ENCODE measurements around the gene TDRD7.
A peak's percentile ranks its signal among the peaks of the same experiment; 100 is the strongest.

Gene TDRD7

GRCh38 chr9:97387936-97388684 is 23.8 kb upstream of the TDRD7 start:
- no peak for DNase-seq

DNA sequence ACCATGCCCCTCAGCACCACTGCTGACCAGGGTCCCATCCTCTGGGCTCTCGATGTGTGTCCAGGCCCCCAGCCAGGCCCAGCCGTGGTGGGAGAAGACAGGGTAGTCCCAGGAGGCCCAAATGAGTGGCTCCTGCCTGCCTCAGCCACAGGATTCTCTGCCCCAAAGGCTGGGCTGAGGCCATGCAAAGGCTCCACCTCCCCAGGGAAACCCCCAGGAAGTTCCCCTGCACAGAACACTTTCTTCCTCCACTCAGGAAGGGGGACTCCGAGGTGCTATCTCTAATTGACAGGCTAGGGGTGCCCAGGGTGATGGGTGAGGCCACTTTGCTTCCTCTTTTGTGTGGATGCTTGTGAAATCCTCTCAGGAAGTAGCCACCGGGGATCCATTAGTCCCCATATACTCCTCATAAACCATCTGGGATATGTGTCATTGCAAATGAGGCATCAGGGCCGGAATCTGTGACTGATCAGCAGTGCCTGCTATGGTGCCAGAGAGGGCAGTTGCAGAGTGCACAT is 23.1 kb upstream of the TDRD7 start:
- no peak for DNase-seq

- DNase-seq, result no peak
Observed at GRCh38 chr9:97389249-97389648, 22.6 kb upstream of the TDRD7 start.

DNA sequence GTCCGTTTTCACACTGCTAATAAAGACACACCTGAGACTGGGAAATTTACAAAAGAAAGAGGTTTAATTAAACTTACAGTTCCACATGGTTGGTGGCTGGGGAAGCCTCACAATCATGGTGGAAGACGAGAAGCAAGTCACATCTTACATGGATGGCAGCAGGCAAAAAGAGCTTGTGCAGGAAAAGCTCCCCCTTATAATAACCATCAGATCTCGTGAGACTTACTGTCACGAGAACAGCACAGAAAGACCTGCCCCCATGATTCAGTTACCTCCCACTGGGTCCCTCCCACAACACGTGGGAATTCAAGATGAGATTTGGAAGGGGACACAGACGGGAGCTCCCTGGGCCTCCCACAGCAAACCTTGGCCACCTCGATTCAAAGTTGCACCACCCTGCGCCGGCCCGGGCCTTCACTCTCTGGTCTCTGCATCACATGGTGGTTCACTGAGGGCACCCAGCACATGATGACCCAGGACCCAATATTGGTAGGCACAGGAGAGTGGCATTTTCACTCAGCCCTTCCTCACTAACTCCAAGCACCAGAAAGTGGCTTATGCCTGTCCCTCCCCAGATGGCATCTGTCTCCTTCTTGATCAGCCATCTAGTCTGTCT is 21.0 kb upstream of the TDRD7 start:
- no peak for DNase-seq

DNA sequence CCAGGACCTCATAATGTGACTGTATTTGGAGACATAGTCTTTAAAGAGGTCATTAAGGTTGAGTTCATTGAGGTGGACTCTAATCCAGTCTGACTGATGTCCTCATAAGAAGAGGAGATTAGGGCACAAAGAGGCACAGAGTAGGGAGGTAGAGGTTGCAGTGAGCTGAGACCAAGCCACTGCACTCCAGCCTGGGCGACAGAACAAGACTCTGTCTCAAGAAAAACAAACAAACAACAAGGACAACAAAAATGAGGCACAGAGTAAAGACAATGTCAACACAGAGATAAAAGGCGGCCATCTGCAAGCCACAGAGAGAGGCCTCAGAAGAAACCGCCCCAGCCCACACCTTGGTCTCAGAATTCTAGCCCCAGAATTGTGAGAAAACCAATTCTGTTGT is 17.0 kb upstream of the TDRD7 start:
- no peak for DNase-seq

DNA sequence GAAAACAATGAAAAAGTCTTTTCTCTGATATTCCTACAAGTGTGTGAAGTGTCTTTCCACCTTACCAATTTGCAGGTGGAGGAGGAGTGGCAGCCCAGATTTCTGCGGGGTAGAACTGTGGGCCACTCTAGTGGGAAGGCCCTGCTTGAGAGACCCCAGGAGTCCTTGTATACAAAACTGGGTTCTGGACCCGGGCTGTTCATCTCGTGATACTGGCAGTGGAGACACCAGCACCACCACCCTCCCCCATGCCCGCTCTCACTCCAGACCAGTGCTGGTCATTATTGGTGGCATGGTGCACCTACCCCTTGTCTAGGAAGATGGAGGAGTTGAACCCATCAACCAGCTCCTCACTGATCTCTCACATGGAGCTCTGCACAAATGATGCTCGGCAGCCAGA is 16.2 kb upstream of the TDRD7 start:
- DNase-seq, result no peak

DNA sequence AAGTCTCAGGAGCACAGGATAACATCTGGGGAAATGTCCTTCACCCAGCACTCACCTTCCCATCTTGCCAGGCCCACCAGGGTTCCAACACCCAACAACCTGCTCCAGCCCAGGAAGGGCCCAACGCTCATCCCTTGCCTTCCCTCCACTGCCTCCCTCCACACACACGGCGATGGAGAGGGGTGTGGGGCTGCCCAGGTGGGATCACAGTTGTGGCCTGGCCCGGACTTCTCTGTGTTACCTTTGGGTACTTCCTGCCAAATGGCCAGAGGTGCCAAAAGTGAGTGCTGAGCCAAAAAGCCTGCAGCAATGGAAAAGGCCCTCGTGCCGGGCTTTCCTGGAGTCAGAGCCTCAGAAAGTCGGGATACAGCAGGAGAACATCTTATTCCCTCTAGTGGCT is 15.6 kb upstream of the TDRD7 start:
- DNase-seq, result no peak

GRCh38 chr9:97397220-97397619 is 14.7 kb upstream of the TDRD7 start:
- DNase-seq, result no peak

GRCh38 chr9:97398999-97399758 is 12.7 kb upstream of the TDRD7 start:
- peak in 23 of 56 donors; percentile 2 to 68 (median 13) for DNase-seq

DNA sequence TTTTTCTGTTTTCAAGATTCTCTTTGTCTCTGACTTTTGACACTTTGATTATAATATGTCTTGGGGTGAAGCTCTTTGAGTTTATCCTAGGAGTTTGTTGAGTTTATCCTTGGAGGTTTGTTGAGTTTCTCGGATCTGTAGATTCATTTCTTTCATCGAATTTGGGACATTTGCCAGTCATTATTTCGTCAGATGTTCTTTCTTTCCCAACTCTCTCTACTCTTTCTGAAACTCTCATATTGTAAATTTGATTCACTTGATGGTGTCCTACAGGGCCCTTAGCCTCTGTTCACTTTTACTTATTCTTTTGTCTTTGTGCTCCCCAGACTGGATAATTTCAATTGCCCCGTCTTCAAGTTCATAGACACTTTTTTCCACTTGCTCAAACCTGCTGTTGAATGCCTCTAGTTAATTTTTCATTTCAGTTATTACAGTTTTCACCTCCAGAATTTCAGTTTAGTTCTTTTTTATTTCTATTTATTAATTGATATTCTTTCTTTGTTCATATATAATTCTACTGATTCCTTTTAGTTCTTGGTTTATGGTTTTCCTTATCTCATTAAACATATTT is 8.1 kb upstream of the TDRD7 start:
- DNase-seq, result no peak

- DNase-seq, result no peak
Observed at GRCh38 chr9:97405551-97405950, 6.3 kb upstream of the TDRD7 start.

DNA sequence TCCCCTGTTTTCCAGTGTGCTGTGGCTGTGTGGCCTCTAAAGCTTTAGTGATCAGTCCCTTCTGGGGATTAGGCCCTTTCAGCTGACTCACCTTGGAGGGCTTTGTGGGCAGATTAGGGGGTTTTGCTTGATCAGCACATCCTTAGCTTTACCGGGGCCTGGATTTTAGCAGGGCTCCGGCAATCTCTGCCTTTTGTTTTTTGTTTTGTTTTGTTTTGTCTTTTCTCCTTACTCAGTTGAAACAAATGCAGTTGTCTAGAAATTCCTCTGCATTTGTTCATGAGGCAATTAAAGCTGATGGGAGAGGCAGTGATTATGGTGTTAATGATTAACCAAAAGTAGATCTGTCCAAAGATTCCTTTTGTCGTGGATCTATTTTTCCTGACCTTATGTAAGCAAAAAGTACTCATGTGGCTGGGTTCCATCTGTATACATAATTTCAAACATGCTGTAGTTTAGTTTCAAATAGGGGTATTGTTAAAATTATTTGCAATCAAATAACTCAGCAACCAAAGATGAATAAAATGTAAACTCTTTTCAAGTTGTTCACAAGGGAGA is 5.2 kb upstream of the TDRD7 start:
- DNase-seq, result no peak

DNA sequence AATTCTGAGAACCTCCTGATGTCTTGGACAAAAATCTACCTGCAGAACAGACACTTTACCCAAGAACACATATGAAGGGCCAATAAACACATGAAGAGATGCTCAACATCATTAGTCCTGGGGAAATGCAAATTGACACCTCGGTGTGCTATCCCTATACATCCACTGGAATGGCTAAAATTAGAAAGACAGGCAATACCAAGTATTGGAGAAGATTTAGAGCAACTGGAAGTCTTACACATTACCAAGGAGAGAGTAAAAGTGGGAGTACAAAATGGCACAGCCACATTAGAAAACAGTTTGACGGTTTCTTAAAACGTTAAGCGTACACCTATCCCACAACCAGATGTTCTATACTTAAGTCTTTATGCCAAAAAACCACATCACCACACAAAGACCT is 3.3 kb upstream of the TDRD7 start:
- DNase-seq, result no peak

DNA sequence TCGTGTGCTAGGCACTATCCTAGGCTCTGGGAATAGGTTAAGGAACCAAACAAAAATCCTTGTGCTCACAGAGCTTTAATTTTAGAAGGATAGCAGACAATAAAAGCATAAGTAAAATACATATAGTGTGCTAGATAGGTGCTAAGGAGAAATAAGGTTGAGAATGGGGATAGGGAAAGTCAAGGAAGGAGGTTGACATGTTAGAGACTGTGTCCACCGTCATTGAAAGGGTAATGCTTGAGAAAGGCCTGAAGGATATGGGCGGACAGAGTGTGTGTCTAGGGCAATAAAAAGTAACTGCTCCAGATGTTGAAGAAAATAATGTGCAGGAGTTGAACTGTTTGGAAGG is 482 bp upstream of the TDRD7 start:
- no peak for DNase-seq

DNA sequence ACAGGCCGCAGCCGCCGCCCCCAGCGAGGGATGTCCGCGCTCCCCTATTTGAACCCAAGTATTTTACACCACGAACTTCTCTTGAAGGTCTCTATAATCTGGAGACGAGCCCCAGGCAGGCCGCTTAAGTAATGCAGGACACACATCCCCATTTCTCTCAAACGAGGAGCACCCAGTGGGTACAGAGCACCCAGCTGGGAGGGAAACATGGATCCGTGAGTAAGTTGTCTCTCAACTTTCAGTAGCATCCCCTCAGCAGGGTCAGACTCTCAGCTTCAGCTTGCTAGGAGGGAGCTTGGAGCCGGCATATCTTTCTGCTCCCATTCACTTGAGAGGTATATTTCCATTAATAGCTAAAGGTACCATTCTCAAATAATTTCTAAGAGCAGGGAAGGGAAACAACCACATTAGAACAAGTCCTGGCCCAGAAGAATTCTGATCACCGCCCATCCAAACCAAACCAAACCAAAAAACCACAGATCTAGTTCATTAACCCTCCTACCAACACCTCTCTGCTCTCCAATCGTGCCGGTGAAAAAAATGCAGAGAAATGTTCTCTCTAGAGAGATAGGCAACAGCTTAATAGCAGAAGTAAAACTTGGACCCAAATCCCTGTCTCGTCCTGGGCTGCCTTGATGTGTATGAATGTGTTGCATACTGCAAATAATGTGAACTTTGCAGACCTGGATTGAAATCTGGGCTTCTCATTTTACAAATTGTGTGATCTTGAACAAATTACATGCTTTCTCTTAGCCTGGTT is 910 bp downstream of the TDRD7 start:
- peak in 6 of 56 donors; percentile 10 to 47 (median 26) for DNase-seq

DNA sequence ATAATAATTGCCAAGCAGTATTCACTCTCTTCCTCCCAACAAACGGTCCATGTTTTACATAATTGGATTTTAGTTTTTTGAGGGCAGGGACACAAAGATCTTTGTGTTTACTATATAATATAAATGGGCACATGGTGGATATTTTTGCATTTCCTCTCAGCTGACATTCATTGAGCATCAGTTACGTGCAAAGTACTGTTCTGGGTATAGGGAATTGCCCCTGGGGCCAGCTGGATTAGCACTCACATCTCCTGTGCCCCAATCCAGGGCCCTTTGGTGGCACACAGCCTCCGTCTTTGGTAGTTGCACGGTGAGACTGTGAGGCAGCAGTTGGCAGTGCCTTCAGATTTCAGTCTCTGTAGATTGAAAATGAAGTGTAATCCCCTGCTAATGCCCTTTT is 1.6 kb downstream of the TDRD7 start:
- DNase-seq, result no peak

DNA sequence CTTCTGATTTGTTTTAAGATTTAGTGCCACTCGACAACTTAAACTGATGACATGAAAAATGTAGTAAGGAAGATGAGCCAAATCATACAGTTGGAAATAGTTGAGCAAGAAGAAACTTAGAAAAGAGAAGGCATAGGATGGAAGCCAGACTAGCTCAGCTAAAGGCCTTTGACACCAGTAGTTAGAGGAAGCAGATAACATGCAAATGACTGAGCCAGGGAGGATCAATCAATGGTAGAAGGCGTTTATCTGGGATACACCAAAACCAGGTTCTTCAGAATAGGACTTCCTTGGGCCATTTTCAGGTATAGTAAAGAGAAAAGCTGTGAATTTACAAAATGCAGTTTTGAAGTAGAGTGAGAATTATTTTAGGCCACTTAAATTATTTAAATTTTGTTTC is 3.2 kb downstream of the TDRD7 start:
- no peak for DNase-seq

- no peak for DNase-seq
Observed at GRCh38 chr9:97418880-97419279, 7.0 kb downstream of the TDRD7 start.

DNA sequence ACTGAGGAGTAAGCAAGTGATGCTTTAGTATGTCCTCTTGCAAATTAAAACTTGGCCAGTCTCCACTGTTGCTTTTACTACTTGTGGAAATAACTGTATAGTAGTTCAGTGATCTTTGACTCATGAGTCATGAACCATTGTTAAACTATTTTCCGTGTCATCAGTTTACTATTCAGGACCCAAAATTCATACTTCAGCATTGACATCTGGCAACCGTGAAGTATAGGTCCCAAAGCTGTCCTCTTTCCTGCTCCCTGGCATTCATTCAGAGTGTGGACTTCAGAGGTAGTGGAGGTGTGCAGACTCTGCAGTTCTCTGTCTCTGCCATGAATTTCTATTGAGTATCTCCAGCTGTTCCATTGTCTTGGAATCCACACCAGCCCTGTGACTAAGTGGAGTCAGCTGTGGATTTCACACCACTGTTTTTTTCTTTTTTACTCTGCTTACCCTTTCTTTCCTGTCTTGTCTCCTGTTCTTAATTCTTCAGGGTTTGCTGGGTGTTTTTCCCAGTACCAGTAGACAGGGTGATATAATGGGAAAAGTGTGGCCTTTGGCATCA is 7.5 kb downstream of the TDRD7 start:
- no peak for DNase-seq

GRCh38 chr9:97425336-97425972 is 13.6 kb downstream of the TDRD7 start:
- DNase-seq, result no peak

All from amygdala (tissue), 56 donors.